Effector memory CD4-positive, alpha-beta T cell (primary cell): ENCODE data around the gene FBN2.

Source experiments
- DNase-seq, 3 donors: peaks; one replicate each; pipeline ENCODE4 v3.0.0-alpha.2; 2020
- H3K27ac ChIP-seq: 2 replicates; pipeline ENCODE4 v1.7.0; 2013; ENCODE audit warnings: mild to moderate bottlenecking, low read length, moderate library complexity; ENCODE audit not compliant: insufficient read depth, poor library complexity, severe bottlenecking
- H3K27me3 ChIP-seq: replicated peaks from 2 replicates; pipeline ENCODE4 v1.7.0; 2013; ENCODE audit warnings: mild to moderate bottlenecking, low read length; ENCODE audit not compliant: insufficient read depth, control insufficient read depth, poor library complexity, severe bottlenecking
- H3K36me3 ChIP-seq: 2 replicates; pipeline ENCODE4 v1.7.0; 2013; ENCODE audit warnings: mild to moderate bottlenecking, low read length, moderate library complexity; ENCODE audit not compliant: control insufficient read depth, insufficient read depth
- H3K4me1 ChIP-seq: 2 replicates; pipeline ENCODE4 v1.7.0; 2013; ENCODE audit warnings: low read length, mild to moderate bottlenecking; ENCODE audit not compliant: control insufficient read depth, insufficient read depth, poor library complexity, severe bottlenecking
- H3K4me3 ChIP-seq: 2 replicates; pipeline ENCODE4 v1.7.0; 2013; ENCODE audit warnings: low read length, low read depth, mild to moderate bottlenecking; ENCODE audit not compliant: insufficient read depth, poor library complexity, severe bottlenecking
- H3K9me3 ChIP-seq: 2 replicates; pipeline ENCODE4 v1.7.0; 2013; ENCODE audit warnings: mild to moderate bottlenecking, low read length, moderate library complexity; ENCODE audit not compliant: control insufficient read depth

FBN2 gene

GRCh38 chr5:128483738-128484137 lies 54.3 kb downstream of the FBN2 start:
- Histone ChIP-seq H3K36me3 (no peaks in the 10 kb centered on the region), H3K4me3 (no peak overlapping the region), H3K9me3 (no peaks in the 10 kb centered on the region), H3K4me1 (no peaks in the 10 kb centered on the region), H3K27me3 (no peaks in the 10 kb centered on the region), H3K27ac (no peak overlapping the region)
- DNase-seq = no peak

- H3K9me3 ChIP-seq = no peaks in the 10 kb centered on the region
- H3K27me3 ChIP-seq = no peaks in the 10 kb centered on the region
- H3K4me1 ChIP-seq = no peaks in the 10 kb centered on the region
- H3K4me3 ChIP-seq = no peak overlapping the region
- no peaks in the 10 kb centered on the region for H3K36me3 ChIP-seq
- DNase-seq = no peak
- no peak overlapping the region for H3K27ac ChIP-seq
These were observed 57.0 kb downstream of the FBN2 start for GRCh38 chr5:128480906-128481633.

- no peak for DNase-seq
- H3K36me3 ChIP-seq = no peaks in the 10 kb centered on the region
These were observed 57.9 kb downstream of the FBN2 start for GRCh38 chr5:128480158-128480557.

GRCh38 chr5:128478386-128479368 lies 59.4 kb downstream of the FBN2 start:
- no peak for DNase-seq
- Histone ChIP-seq H3K9me3 (no peaks in the 10 kb centered on the region), H3K4me1 (no peaks in the 10 kb centered on the region), H3K27me3 (no peaks in the 10 kb centered on the region), H3K4me3 (no peak overlapping the region), H3K36me3 (no peaks in the 10 kb centered on the region), H3K27ac (no peak overlapping the region)

More at GRCh38 chr5:128480158-128480557, 57.9 kb downstream of the FBN2 start:
- no peak overlapping the region for H3K4me3 ChIP-seq
- no peaks in the 10 kb centered on the region for H3K9me3 ChIP-seq
- no peaks in the 10 kb centered on the region for H3K27me3 ChIP-seq
- H3K27ac ChIP-seq = no peak overlapping the region
- H3K4me1 ChIP-seq = no peaks in the 10 kb centered on the region

GRCh38 chr5:128477944-128478343 lies 60.1 kb downstream of the FBN2 start:
- Histone ChIP-seq H3K27ac (no peak overlapping the region), H3K9me3 (no peaks in the 10 kb centered on the region), H3K27me3 (no peaks in the 10 kb centered on the region)

GRCh38 chr5:128475693-128476092 lies 62.4 kb downstream of the FBN2 start:
- H3K4me3 ChIP-seq = no peak overlapping the region
- DNase-seq = no peak
- no peak overlapping the region for H3K27ac ChIP-seq

More at GRCh38 chr5:128477944-128478343, 60.1 kb downstream of the FBN2 start:
- no peak overlapping the region for H3K4me3 ChIP-seq
- no peaks in the 10 kb centered on the region for H3K36me3 ChIP-seq
- H3K4me1 ChIP-seq = no peaks in the 10 kb centered on the region
- no peak for DNase-seq

GRCh38 chr5:128472919-128473318 lies 65.1 kb downstream of the FBN2 start:
- H3K27ac ChIP-seq = no peak overlapping the region
- H3K9me3 ChIP-seq = no peaks in the 10 kb centered on the region
- H3K4me3 ChIP-seq = no peak overlapping the region
- H3K27me3 ChIP-seq = no peaks in the 10 kb centered on the region
- no peak for DNase-seq
- no peaks in the 10 kb centered on the region for H3K36me3 ChIP-seq
- H3K4me1 ChIP-seq = no peaks in the 10 kb centered on the region

More at GRCh38 chr5:128475693-128476092, 62.4 kb downstream of the FBN2 start:
- H3K27me3 ChIP-seq = no peaks in the 10 kb centered on the region
- no peaks in the 10 kb centered on the region for H3K9me3 ChIP-seq
- no peaks in the 10 kb centered on the region for H3K4me1 ChIP-seq
- no peaks in the 10 kb centered on the region for H3K36me3 ChIP-seq

GRCh38 chr5:128472036-128472435 lies 66.0 kb downstream of the FBN2 start:
- Histone ChIP-seq H3K36me3 (no peaks in the 10 kb centered on the region), H3K9me3 (no peaks in the 10 kb centered on the region), H3K4me3 (no peak overlapping the region), H3K4me1 (no peaks in the 10 kb centered on the region), H3K27ac (no peak overlapping the region), H3K27me3 (no peaks in the 10 kb centered on the region)
- no peak for DNase-seq

- no peak for DNase-seq
- H3K9me3 ChIP-seq = no peaks in the 10 kb centered on the region
These were observed 67.4 kb downstream of the FBN2 start for GRCh38 chr5:128470663-128471062.

GRCh38 chr5:128469912-128470311 lies 68.1 kb downstream of the FBN2 start:
- Histone ChIP-seq H3K27ac (no peak overlapping the region), H3K36me3 (no peaks in the 10 kb centered on the region), H3K4me3 (no peak overlapping the region), H3K4me1 (no peaks in the 10 kb centered on the region), H3K9me3 (no peaks in the 10 kb centered on the region), H3K27me3 (no peaks in the 10 kb centered on the region)
- DNase-seq = no peak

More at GRCh38 chr5:128470663-128471062, 67.4 kb downstream of the FBN2 start:
- H3K27ac ChIP-seq = no peak overlapping the region
- H3K4me1 ChIP-seq = no peaks in the 10 kb centered on the region
- H3K4me3 ChIP-seq = no peak overlapping the region
- H3K36me3 ChIP-seq = no peaks in the 10 kb centered on the region
- H3K27me3 ChIP-seq = no peaks in the 10 kb centered on the region
